GM12878 (cell line): ENCODE results near the gene TFAP2E. TPM values are rescaled to one million over a fixed set of nuclear protein-coding genes. Genes with fewer than 3 reads are reported as not detected.

Experiments
- ATAC-seq: fragments of 200-7000 bp; cut with Tn5 transposase; 3 replicates; pipeline ENCODE4 v1.9.1; 2020; ENCODE audit warnings: mild to moderate bottlenecking, moderate library complexity
- BruUV-seq: library from RNA; stranded (reverse); fragments of 400-500 nt; replicated peaks from 2 replicates; lab custom pipeline; 2021; lab: Mats Ljungman, UMichigan
- CTCF ChIA-PET: fragments of 300-600 bp; sonication (Branson Sonifier 250); formaldehyde crosslinking; extraction: SDS; loops from one replicate; lab custom pipeline; 2021; ENCODE audit warnings: inconsistent platforms; lab: Yijun Ruan, JAX
- POLR2A ChIA-PET: fragments of 350-600 bp; formaldehyde crosslinking; extraction: SDS; loops from one replicate; lab custom pipeline; 2021; ENCODE audit warnings: inconsistent platforms; lab: Charles Lee
- RAD21 ChIA-PET: fragments of 300-600 bp; sonication (Branson Sonifier 250); formaldehyde crosslinking; loops from one replicate; lab custom pipeline; 2023; ENCODE audit warnings: antibody characterized with exemption; ENCODE audit not compliant: unreplicated experiment; lab: Charles Lee
- SMC1A ChIA-PET: fragments of 300-600 bp; sonication (Branson Sonifier 250); formaldehyde crosslinking; loops from one replicate; lab custom pipeline; 2023; ENCODE audit not compliant: unreplicated experiment, uncharacterized antibody; lab: Charles Lee
- DNase-seq: peaks from one replicate; pipeline ENCODE4 v3.0.0-alpha.2; 2011; ENCODE audit warnings: low read depth, low spot score
- FAIRE-seq: peaks from 3 replicates; lab custom pipeline; 2011; peaks lifted over from hg19 to GRCh38; lab: Jason Lieb, UNC
- H2AFZ ChIP-seq: 2 replicates; pipeline ENCODE4 v1.6.0; 2011; ENCODE audit warnings: low read depth, low read length, control low read depth; ENCODE audit not compliant: control insufficient read depth
- H3K27ac ChIP-seq: 2 replicates; pipeline ENCODE4 v1.5.1; 2011; ENCODE audit warnings: control low read depth; ENCODE audit not compliant: control insufficient read depth, insufficient read depth
- H3K27me3 ChIP-seq, 2 experiments: replicated peaks in 1 of 2; 2 replicates each; pipeline versions ENCODE4 v1.6.0 to v1.6.1; 2011; ENCODE audit warnings: low read length in 1 of 2; ENCODE audit not compliant: control insufficient read depth in 2 of 2, insufficient read depth in 2 of 2
- H3K36me3 ChIP-seq, 2 experiments: 2 replicates each; pipeline ENCODE4 v1.5.1; 2011; ENCODE audit warnings: low read length in 1 of 2; ENCODE audit not compliant: control insufficient read depth in 2 of 2, insufficient read depth in 2 of 2
- H3K4me1 ChIP-seq: 2 replicates; pipeline ENCODE4 v1.6.1; 2011; ENCODE audit warnings: mild to moderate bottlenecking, low read length, moderate library complexity, mixed read lengths; ENCODE audit not compliant: control insufficient read depth, insufficient read depth
- H3K4me2 ChIP-seq: 2 replicates; pipeline ENCODE4 v1.6.0; 2011; ENCODE audit warnings: control low read depth; ENCODE audit not compliant: control insufficient read depth, insufficient read depth
- H3K4me3 ChIP-seq: fragments of 200-600 bp; sonication (generic); 2 replicates; pipeline ENCODE4 v1.5.1; 2016
- H3K79me2 ChIP-seq: 2 replicates; pipeline ENCODE4 v1.6.0; 2011; ENCODE audit warnings: low read length; ENCODE audit not compliant: control insufficient read depth, insufficient read depth
- H3K9ac ChIP-seq: 2 replicates; pipeline ENCODE4 v1.8.0; 2011; ENCODE audit warnings: low read length, control low read depth, mixed read lengths; ENCODE audit not compliant: control insufficient read depth, insufficient read depth
- H3K9me3 ChIP-seq: replicated peaks from 3 replicates; pipeline ENCODE4 v1.5.1; 2011; ENCODE audit warnings: mild to moderate bottlenecking, low read length; ENCODE audit not compliant: control insufficient read depth, insufficient read depth
- H4K20me1 ChIP-seq: 2 replicates; pipeline ENCODE4 v1.6.0; 2011; ENCODE audit not compliant: control insufficient read depth, insufficient read depth
- ATF2 ChIP-seq: IDR thresholded peaks from 2 replicates; pipeline ENCODE4 v1.6.1; 2012; ENCODE audit warnings: low read length, inconsistent platforms
- BHLHE40 ChIP-seq, 2 experiments: fragments of 450-650 bp in 1 of 2; IDR thresholded peaks; 2 replicates each; pipeline ENCODE4 v1.6.1; 2011 to 2017; ENCODE audit warnings: low read depth in 2 of 2, borderline replicate concordance in 1 of 2, improper control_type of control experiment in 1 of 2, low read length in 1 of 2, mild to moderate bottlenecking in 1 of 2
- BMI1 ChIP-seq: fragments of 450-650 bp; IDR thresholded peaks from 2 replicates; pipeline ENCODE4 v1.6.1; 2016; ENCODE audit warnings: mild to moderate bottlenecking, moderate library complexity, borderline replicate concordance
- CBX3 ChIP-seq: fragments of 200-600 bp; sonication (generic); IDR thresholded peaks from 2 replicates; pipeline ENCODE4 v1.6.1; 2016; ENCODE audit warnings: low read depth, borderline replicate concordance
- MLLT1 ChIP-seq: fragments of 450-650 bp; IDR thresholded peaks from 2 replicates; pipeline ENCODE4 v1.6.1; 2016; ENCODE audit warnings: mild to moderate bottlenecking
- NFXL1 ChIP-seq: fragments of 450-650 bp; IDR thresholded peaks from 2 replicates; pipeline ENCODE4 v1.6.1; 2017; ENCODE audit warnings: antibody characterized with exemption, mild to moderate bottlenecking, borderline replicate concordance
- SKIL ChIP-seq: fragments of 450-650 bp; IDR thresholded peaks from 2 replicates; pipeline ENCODE4 v1.6.1; 2017; ENCODE audit warnings: mild to moderate bottlenecking, low read depth, inconsistent platforms; ENCODE audit not compliant: poor library complexity, severe bottlenecking
- SMARCA5 ChIP-seq: fragments of 450-650 bp; IDR thresholded peaks from 2 replicates; pipeline ENCODE4 v1.6.1; 2017; ENCODE audit warnings: mild to moderate bottlenecking
- SMC3 ChIP-seq: IDR thresholded peaks from 2 replicates; pipeline ENCODE4 v1.6.1; 2011; ENCODE audit warnings: low read length, improper control_type of control experiment, borderline replicate concordance
- TCF3 ChIP-seq: IDR thresholded peaks from 2 replicates; pipeline ENCODE4 v1.6.1; 2012; ENCODE audit warnings: low read depth, mild to moderate bottlenecking, low read length, borderline replicate concordance; ENCODE audit not compliant: insufficient read depth
- WGBS: methylation state at CpG from one replicate; pipeline ENCODE4 v1.1.6; 2016; ENCODE audit warnings: low lambda C conversion rate; ENCODE audit not compliant: insufficient replicate concordance, insufficient coverage; ENCODE audit errors: missing lambda C conversion rate; 5-methylcytosine and 5-hydroxymethylcytosine counted together
- in situ Hi-C: fragments of 300-500 bp; cut with MboI; formaldehyde crosslinking; loops from 9 replicates; pipeline ENCODE4 v1.14.3; 2018; ENCODE audit warnings: mixed read lengths
- intact Hi-C: fragments of 100-400 bp; cut with micrococcal nuclease; formaldehyde crosslinking; loops from one replicate; pipeline ENCODE4 v1.14.2; 2022; ENCODE audit not compliant: unreplicated experiment
- polyA plus RNA-seq, 11 experiments: library from polyadenylated mRNA; depleted of rRNA in 4 of 11; unstranded in 6 of 11; stranded (reverse) in 5 of 11; fragments of >200 nt; fragmentation: Nextera tagmentation in 4 of 11; fragmentation: Illumina TruSeq in 1 of 11; extraction: Ambion mirVana in 4 of 11; extraction: Trizol in 1 of 11; gene quantifications; 1 replicate in 1 of 11; 2 replicates in 10 of 11; pipeline versions ENCODE4 v1.2.1 to v1.2.3, GENCODE V29; 2011 to 2016; ENCODE audit warnings: inconsistent platforms in 2 of 11, missing spikeins in 2 of 11, low read depth in 1 of 11
- total RNA-seq, 4 experiments: library from RNA; depleted of rRNA in 3 of 4; stranded (reverse); fragments of >200 nt in 3 of 4; fragmentation: Illumina TruSeq in 1 of 4; extraction: Trizol in 1 of 4; gene quantifications; 2 replicates each; pipeline versions ENCODE4 v1.2.1 to v1.2.3, GENCODE V29; 2013 to 2021
- TF ChIP-seq, protein P1 (sequence below): fragments of 450-650 bp; IDR thresholded peaks from 2 replicates; pipeline ENCODE4 v1.6.1; 2016; ENCODE audit warnings: mild to moderate bottlenecking

TFAP2E gene
- total and polyA plus RNA-seq, 10 of the 15 experiments (the other 5 are each of a cell fraction or from before 2014, with no cell fraction given) = 0.10 to 1.1 (median 0.43) TPM

DNA sequence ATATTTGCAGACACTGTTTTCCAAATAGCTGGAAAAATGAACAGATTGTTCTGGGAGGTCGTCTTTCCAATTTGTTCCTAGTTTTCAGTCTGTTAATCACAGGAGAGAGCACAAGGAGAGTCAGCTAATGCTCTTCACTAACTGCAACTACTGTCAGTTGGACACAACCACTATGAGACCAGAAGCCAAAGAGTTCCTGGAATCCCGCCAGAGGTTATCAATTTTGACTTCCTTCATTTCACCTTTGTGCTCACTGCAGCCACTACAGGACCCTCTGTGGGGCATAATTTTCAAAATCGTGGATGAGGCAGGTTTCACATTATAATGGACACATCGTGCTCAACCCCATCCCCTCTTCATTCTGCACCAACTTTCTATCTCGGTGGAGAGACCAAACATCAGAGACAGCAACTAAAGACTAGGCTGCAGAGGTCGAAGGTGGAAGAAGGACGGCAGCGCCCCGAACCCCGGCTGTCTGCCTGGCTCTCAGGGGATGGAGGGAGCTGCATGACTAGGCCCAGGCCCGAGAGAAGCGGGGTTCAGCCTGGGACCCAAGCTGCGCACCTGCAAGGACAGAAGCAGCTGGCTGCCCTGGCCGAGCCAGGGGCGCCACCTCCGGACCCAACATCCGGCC lies 16.5 kb upstream of the TFAP2E start:
- POLR2A ChIA-PET = interaction anchor here (0.5 to 2.9 kb wide), 10 partner anchors 8 to 869 kb away, joined by 3 to 19 read pairs (median 6); partner anchors contain the start of gene CLSPN
- ATAC-seq (no peak), FAIRE-seq (peak; percentile 70), DNase-seq (no peak)
- no TSS peak for BruUV-seq
- Histone ChIP-seq H3K4me3 (peak overlapping the region; percentile 67), H4K20me1 (no peaks in the 10 kb centered on the region), H3K4me2 (peak overlapping the region; percentile 90), H3K79me2 (peaks cover 44% of the 10 kb centered on the region), H3K27me3 (no peaks in the 10 kb centered on the region), H3K36me3 (peaks cover 0 to 3% of the 10 kb centered on the region in 2 experiments; a peak in 3 of 4 replicates), H3K4me1 (peaks cover 10% of the 10 kb centered on the region), H3K9me3 (no peaks in the 10 kb centered on the region), H3K9ac (peak overlapping the region; percentile 93), H3K27ac (peak overlapping the region; percentile 97), H2AFZ (peak overlapping the region; percentile 100)
- WGBS = under 1% methylated on average over 15 of the region's 17 CpGs
- SMC1A ChIA-PET = interaction anchor here (0.6 to 2.6 kb wide), 15 partner anchors 8 to 253 kb away, joined by 3 to 26 read pairs (median 6); partner anchors contain the start of gene CLSPN
- in situ Hi-C loops = no loop called here
- 0 out of 2 replicates have a peak, but pooled peaks have one; percentile 21 for TF ChIP-seq TCF3
- TF ChIP-seq CBX3 = no peak
- no peak for TF ChIP-seq SMC3
- TF ChIP-seq BMI1 = no peak
- TF ChIP-seq MLLT1 = no peak
- TF ChIP-seq BHLHE40 (IDR thresholded peaks at IDR 0.05; ENCODE audit: borderline replicate concordance in 1 of 2, low read depth in 2 of 2, low read length in 1 of 2) = 0 out of 4 replicates have a peak, but pooled peaks of 1 of the 2 experiments have one; percentile 9
- TF ChIP-seq, protein P1, sequence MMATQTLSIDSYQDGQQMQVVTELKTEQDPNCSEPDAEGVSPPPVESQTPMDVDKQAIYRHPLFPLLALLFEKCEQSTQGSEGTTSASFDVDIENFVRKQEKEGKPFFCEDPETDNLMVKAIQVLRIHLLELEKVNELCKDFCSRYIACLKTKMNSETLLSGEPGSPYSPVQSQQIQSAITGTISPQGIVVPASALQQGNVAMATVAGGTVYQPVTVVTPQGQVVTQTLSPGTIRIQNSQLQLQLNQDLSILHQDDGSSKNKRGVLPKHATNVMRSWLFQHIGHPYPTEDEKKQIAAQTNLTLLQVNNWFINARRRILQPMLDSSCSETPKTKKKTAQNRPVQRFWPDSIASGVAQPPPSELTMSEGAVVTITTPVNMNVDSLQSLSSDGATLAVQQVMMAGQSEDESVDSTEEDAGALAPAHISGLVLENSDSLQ = no peak
- no peak for TF ChIP-seq SMARCA5
- no peak for TF ChIP-seq NFXL1
- no peak for TF ChIP-seq ATF2
- no peak for TF ChIP-seq SKIL
- intact Hi-C loops = loop anchor here (2.0 kb wide), 1 partner anchor 18 kb away; no protein-coding TSS in a partner anchor
- RAD21 ChIA-PET = interaction anchor here (0.6 to 4.6 kb wide), 8 partner anchors 8 to 159 kb away, joined by 3 to 35 read pairs (median 5); no protein-coding TSS in a partner anchor
- CTCF ChIA-PET = interaction anchor here (0.7 to 3.9 kb wide), 14 partner anchors 8 to 355 kb away, joined by 3 to 40 read pairs (median 4); no protein-coding TSS in a partner anchor
